BJ (cell line): ENCODE results near the gene MBD4. TPM values are rescaled to one million over a fixed set of nuclear protein-coding genes. Genes with fewer than 3 reads are reported as not detected.
A peak's percentile ranks its signal among the peaks of the same experiment; 100 is the strongest.
"Not testable (repeated sequence)": the region's sequence is repeated elsewhere in the genome, so short reads cannot be mapped to it uniquely, and the experiment has no call there.

Experiments
- CTCF ChIA-PET: fragments of 350-600 bp; formaldehyde crosslinking; extraction: SDS; loops from one replicate; lab custom pipeline; 2021; ENCODE audit warnings: antibody characterized with exemption, inconsistent platforms; lab: Yijun Ruan, JAX
- POLR2A ChIA-PET: fragments of 300-600 bp; sonication (Branson Sonifier 250); formaldehyde crosslinking; extraction: SDS; loops from one replicate; lab custom pipeline; 2021; ENCODE audit warnings: antibody characterized with exemption; lab: Charles Lee
- DNase-seq: peaks from one replicate; pipeline ENCODE4 v3.0.0-alpha.2; 2011; ENCODE audit warnings: low read depth
- H3K27me3 ChIP-seq: 2 replicates; pipeline ENCODE4 v1.6.0; 2011; ENCODE audit warnings: low read length; ENCODE audit not compliant: control insufficient read depth, insufficient read depth
- H3K36me3 ChIP-seq: 2 replicates; pipeline ENCODE4 v1.5.1; 2011; ENCODE audit warnings: low read length; ENCODE audit not compliant: control insufficient read depth, insufficient read depth
- H3K4me3 ChIP-seq: 2 replicates; pipeline ENCODE4 v1.5.1; 2011; ENCODE audit warnings: low read depth, mild to moderate bottlenecking, control low read depth, low read length
- polyA plus RNA-seq: library from polyadenylated mRNA; depleted of rRNA; stranded (reverse); fragments of >200 nt; gene quantifications from 2 replicates; pipeline ENCODE4 v1.2.3, GENCODE V29; 2011
- TF ChIP-seq, protein P1 (sequence below): IDR thresholded peaks from 2 replicates; pipeline ENCODE4 v1.5.1; 2011; ENCODE audit warnings: low read depth, mild to moderate bottlenecking, control low read depth, inconsistent platforms, low read length, moderate library complexity; ENCODE audit not compliant: insufficient read depth

Gene MBD4
- polyA plus RNA-seq, 1 experiment, result 17.5 TPM

DNA sequence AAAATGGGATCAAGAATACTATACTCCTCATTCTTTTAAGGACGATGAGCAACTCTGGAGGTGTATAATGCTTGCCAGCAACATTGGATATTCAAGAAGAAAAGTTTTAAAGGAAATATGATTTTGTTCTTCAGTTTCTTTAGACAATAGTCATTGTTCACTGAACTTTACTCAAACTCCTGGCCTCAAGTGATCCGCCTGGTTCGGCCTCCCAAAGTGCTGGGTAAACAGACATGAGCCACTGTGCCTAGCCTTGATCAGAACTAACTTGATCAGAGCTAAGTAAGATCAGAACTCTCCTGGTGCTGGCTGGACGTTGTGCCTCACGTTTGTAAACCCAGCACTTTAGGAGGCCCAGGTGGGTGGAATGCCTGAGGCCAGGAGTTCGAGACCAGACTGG, 23.9 kb downstream of the MBD4 start:
- POLR2A ChIA-PET, result no interaction called here
- no peak for DNase-seq
- CTCF ChIA-PET, result interaction anchor here (0.6 kb wide), 1 partner anchor 12 kb away, joined by 3 read pairs; the partner anchor contains the start of gene EFCAB12
- Histone ChIP-seq H3K36me3 (no peaks in the 10 kb centered on the region), H3K27me3 (no peaks in the 10 kb centered on the region), H3K4me3 (no peak overlapping the region)
- TF ChIP-seq, protein P1, sequence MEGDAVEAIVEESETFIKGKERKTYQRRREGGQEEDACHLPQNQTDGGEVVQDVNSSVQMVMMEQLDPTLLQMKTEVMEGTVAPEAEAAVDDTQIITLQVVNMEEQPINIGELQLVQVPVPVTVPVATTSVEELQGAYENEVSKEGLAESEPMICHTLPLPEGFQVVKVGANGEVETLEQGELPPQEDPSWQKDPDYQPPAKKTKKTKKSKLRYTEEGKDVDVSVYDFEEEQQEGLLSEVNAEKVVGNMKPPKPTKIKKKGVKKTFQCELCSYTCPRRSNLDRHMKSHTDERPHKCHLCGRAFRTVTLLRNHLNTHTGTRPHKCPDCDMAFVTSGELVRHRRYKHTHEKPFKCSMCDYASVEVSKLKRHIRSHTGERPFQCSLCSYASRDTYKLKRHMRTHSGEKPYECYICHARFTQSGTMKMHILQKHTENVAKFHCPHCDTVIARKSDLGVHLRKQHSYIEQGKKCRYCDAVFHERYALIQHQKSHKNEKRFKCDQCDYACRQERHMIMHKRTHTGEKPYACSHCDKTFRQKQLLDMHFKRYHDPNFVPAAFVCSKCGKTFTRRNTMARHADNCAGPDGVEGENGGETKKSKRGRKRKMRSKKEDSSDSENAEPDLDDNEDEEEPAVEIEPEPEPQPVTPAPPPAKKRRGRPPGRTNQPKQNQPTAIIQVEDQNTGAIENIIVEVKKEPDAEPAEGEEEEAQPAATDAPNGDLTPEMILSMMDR, result no peak

DNA sequence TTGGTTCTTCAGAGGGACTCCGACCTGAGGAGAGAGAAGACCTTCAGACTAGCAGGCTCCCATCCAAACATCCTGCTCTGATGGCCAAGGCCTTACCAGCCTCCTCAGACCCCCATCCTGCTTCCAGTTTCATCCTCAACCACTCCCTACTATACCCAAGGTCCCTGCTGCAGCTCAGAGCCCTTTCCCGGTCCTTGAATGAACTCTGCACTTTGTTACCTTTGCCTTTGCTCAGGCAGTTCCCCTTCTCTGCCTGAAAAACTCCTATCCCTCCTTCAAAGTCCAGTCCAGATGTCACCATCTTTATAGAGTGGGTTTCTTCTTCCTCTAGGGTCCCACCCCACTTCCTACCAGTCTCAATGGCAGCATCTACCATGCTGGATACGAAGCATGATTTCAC, 24.4 kb downstream of the MBD4 start:
- DNase-seq, result no peak
- H3K4me3 ChIP-seq, result no peak overlapping the region
- ChIA-PET POLR2A (no interaction called here), CTCF (interaction anchor here (0.6 to 2.1 kb wide), 2 partner anchors 13 to 15 kb away, joined by 3 to 6 read pairs; partner anchors contain the start of gene EFCAB12)
- H3K36me3 ChIP-seq, result no peaks in the 10 kb centered on the region
- TF ChIP-seq, protein P1, result no peak
- H3K27me3 ChIP-seq, result no peaks in the 10 kb centered on the region

DNA sequence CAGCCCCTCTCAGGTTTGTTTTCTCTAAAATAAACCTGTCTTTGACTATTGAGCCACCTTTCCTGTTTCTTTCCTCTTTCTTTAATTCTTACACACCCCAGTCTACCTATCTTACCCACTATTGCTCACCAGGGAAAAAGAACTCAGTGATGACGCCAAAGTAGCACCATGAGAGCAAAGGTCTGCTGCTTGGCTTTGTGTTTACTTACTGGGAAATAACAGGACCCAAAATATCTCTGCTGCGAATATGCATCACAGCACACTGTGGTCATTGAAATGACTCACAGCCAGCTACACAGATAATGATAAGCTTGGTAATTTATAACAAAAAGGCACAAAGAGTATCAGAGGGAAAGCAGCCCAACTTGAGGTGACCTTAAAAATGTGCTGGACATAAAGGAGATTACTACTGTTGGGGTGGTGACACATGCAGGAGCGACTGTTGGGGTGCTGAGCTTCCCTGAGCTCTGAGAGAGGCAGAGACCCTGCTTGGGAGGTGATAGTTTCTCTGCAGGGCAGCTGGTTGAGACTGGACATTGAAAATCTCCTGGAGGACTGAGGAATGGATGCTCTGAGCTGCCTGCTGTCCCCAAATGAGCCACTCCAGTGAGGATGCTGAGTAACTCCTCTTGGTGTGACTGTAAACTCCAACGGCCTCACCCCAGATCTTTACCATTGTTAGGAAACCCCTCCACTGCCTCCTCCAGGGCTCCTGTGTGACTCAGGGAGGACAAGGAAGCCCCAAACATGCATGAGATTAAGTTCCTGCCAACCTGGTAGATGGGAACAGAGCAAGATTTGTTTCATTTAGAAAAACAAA, 25.9 kb downstream of the MBD4 start:
- H3K27me3 ChIP-seq, result no peaks in the 10 kb centered on the region
- ChIA-PET POLR2A (interaction anchor here (0.6 kb wide), 1 partner anchor 164 kb away, joined by 3 read pairs; no protein-coding TSS in a partner anchor), CTCF (interaction anchor here (1.3 to 2.1 kb wide), 3 partner anchors 9 to 14 kb away, joined by 3 to 6 read pairs (median 4); no protein-coding TSS in a partner anchor)
- H3K4me3 ChIP-seq, result no peak overlapping the region
- peak; percentile 83 for DNase-seq
- H3K36me3 ChIP-seq, result no peaks in the 10 kb centered on the region
- TF ChIP-seq, protein P1, result no peak

DNA sequence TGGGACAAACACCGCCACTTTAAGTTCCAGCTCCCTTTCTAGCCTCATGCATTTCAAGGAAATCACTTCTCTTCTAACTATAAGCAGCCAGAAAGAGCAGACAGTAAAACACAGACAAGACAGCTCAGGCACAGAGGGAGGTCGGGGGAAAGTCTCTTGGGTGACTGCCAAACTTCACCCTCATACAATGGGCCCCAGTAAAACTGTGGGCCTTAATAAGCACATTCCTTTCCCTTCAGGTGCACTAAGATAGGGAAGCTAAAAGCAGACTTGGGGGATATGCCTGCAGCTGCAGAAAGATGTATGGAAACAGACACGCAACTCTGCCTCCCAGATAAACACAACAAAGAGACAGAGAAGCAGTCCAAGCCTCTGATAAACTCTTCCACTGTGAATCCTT, 26.5 kb downstream of the MBD4 start:
- POLR2A ChIA-PET, result interaction anchor here (0.6 kb wide), 1 partner anchor 163 kb away, joined by 3 read pairs; no protein-coding TSS in a partner anchor
- not testable (repeated sequence) for DNase-seq, H3K27me3 ChIP-seq, H3K36me3 ChIP-seq, H3K4me3 ChIP-seq
- CTCF ChIA-PET, result interaction anchor here (1.0 to 1.6 kb wide), 4 partner anchors 8 to 443 kb away, joined by 4 read pairs; no protein-coding TSS in a partner anchor

DNA sequence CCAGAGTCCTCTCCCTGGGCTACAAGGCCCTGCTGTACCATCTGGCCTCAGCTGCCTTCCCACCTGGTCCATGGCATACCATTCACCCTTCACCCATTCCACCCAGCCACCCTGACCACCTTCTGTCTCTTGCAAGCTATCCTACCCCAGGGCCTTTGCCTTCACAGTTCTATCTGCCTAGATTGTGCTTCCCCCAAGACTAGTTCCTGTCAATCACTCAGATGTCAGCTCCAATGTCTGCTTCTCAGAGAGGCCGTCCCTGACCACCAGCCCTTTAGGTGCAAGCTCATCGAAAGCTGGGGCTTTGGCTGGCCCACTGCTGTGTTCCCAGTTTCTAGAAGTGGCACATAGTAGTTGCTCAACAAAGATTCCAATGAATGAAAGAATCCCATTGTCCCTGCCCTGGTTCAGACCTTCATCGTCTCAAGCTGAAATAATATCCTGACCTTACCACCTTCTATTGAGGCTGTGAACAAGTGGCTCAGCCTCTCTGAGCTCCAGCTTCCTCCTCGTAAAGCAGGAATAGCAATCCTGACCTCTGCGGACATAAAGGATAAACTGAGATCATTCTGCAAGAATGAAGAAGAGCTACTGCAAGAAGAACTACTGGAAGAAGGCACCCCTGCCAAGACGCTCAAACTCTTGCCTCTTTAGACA, 27.1 kb downstream of the MBD4 start:
- ChIA-PET CTCF (interaction anchor here (1.0 to 1.6 kb wide), 3 partner anchors 9 to 442 kb away, joined by 4 read pairs; no protein-coding TSS in a partner anchor), POLR2A (no interaction called here)
- no peak overlapping the region for H3K4me3 ChIP-seq
- TF ChIP-seq, protein P1, result no peak
- H3K27me3 ChIP-seq, result no peaks in the 10 kb centered on the region
- no peak for DNase-seq
- no peaks in the 10 kb centered on the region for H3K36me3 ChIP-seq
